KG1 (cell line): Measurements from ENCODE around the gene ARHGAP29.
"Not testable (repeated sequence)": the region's sequence is repeated elsewhere in the genome, so short reads cannot be mapped to it uniquely, and the experiment has no call there.

ENCODE experiments used
- DNase-seq: peaks from one replicate; lab custom pipeline; 2025; lab: John Stamatoyannopoulos, UW

The ARHGAP29 gene

DNA sequence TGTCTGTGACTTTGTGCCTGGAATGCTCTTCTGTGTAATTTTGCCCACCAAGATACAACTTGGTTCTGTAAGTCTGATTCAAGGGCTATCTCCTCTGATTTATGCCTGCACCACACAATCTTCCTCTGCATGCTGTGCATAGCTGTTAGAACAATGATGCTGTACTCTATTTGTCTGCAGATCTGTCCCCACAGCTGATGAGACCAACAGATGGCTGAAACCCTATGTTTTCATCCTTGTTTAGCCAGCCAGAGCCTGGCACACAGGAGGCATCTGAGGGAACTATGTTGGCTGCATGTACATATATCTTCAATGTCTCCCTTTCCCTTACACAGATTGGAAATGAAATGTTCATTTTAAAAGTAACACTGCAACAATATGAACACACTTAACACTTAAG is 58.5 kb downstream of the ARHGAP29 start:
- DNase-seq, result no peak

DNA sequence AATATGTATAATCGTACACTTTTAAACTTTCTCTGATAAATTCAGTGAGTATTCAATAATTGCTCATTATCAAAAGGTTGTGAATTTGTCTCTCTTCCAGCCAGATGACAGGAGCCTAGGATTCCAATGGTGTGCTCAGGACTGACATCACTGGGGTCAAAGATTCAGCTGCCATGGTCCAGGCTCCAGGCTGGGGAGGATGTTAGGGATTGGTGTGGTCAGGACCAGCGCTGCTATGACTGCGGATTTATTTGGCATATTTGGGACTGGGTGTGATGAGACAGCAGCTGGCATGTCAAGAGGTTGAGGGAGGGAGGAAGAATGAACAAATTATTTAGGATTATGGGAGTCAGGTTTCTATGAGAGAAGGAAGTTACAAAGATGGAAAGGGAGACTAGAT is 68.3 kb downstream of the ARHGAP29 start:
- DNase-seq, result no peak

DNA sequence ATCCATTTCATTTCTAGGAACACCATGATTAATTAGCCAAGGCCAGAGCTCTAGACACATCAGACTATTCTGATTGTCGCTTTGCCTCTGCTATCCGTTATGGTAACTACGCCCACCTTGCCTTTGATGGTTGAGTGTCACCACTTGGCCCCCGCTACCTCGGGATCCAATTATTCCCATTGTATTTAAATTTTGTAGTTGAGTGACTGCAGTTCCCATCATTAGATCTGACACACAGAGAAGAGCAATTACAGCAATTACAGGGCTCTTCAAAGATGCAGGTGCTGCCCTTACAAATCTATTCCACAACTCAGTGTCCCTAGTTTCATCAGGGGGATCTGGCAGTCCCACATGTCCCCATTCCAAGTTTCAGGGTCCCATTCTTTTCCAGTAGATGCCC is 71.5 kb downstream of the ARHGAP29 start:
- DNase-seq, result no peak

DNA sequence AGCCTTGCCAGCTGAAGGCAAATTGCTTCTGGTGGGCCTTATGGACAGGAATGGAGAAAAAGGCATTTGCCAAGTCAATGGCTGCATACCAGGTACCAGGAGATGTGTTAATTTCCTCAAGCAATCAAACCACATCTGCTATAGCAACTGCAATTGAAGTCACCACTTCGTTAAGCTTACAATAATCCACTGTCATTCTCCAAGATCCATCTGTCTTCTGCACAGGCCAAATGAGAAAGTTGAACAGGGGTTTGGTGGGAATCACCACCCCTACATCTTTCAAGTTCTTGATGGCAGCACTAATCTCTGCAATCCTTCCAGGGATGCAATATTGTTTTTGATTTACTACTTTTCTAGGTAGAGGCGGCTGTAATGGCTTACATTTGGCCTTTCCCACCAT is 72.5 kb downstream of the ARHGAP29 start:
- not testable (repeated sequence) for DNase-seq

DNA sequence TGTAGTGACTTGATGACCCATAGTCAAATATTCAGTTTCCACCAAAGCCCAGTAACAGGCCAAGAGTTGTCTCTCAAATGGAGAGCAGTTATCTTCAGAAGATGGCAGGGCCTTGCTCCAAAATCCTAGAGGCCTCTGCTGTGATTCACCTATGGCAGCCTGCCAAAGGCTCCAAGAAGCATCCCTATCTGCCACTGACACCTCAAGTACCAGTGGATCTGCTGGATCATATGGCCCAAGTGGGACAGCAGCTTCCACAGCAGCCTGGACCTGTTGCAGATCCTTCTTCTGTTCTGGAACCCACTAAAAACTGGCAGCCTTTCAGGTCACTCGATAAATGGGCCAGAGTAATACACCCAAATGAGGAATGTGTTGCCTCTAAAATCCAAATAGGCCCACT is 73.3 kb downstream of the ARHGAP29 start:
- DNase-seq, result not testable (repeated sequence)

DNA sequence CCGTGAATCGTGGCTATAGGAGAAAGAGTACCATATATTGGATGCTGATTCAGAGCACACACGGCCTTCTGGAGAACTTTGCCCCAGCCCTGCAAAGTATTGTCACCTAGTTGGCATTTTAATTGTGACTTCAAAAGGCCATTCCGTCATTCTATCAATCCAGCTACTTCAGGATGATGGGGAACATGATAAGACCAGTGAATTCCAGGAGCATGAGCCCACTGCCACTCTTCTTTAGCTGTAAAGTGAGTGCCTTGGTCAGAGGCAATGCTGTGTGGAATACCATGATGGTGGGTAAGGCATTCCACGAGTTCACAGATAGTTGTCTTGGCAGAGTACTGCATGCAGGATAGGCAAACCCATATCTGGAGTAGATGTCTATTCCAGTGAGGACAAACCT is 74.1 kb downstream of the ARHGAP29 start:
- DNase-seq, result not testable (repeated sequence)

DNA sequence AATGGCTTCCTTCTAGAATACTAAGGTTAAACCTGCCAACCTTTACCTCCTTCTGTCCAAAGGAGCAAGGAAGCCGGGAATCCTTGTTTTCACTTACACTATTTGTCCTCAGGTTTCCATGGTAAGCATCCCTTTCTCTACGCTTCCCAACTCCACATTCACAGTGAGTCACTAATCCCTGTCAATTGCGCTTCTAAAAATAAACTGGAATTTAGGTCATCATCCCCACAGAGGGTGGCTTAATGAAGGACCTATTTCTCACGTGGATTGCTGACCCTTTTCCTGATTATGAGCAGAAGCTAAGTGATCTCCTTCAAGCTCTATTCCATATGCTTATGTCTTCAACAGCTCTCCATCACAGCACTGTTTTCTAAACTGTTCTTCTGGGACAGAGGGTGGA is 76.6 kb downstream of the ARHGAP29 start:
- DNase-seq, result no peak

DNA sequence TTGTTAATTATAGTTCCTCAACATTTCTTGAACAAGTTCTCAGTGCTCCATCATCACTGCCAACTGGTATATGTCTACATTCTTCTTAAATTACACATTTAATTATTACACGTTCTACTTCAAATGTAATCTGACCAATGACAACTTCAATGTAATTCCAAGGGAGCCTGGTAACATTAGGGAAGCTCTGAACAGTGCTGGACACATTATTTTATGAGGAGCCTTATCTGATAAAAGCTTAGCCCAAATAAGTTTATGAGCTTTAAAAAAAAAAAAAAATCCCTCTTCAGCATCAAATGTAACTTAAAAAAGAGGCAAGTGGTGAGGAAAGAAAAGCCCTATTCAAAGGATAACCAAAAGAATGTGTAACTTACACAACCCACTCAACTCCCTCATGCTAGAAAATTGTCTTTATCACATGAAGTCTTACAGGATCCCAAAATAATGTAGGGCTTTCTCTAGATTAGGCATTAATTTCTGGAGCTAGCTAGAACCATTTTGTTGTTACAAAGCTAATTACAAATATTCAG is 81.2 kb downstream of the ARHGAP29 start:
- DNase-seq, result no peak

DNA sequence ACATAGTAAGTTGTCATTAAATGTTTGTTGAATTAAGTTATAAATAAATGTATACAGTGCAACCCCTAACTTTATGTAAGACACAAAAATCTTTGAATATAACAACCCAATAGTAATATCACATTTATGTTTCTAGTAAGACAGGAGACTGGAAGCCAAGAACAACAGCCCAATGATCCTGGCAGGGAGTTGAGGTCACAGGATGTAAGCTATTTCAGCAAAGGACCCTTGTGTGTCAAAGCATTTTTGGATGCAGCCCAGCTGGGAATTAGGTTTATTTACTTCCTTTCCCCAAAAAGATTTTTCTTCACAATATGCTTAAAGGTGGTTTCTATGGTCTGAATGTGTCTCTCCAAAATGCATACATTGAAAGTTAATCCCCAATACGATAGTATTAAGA is 82.4 kb downstream of the ARHGAP29 start:
- no peak for DNase-seq

DNA sequence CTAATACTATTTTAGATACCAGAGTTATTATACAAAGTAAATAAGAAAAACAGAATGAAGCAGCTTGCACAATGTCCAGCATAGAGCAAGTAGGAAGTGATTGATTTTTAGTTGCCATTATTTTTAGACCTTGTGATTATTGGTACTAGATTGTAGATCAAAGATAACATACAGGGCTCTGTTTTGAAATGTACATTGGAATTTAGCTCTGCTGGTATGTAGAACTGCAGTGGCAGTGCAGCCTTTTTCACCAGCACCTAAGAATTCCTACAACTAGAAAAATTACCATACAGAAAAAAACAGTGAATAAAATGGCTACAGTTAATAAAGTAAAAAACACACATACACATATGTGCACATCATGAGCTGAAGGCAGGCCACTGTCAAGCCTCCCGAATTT is 84.3 kb downstream of the ARHGAP29 start:
- no peak for DNase-seq

DNA sequence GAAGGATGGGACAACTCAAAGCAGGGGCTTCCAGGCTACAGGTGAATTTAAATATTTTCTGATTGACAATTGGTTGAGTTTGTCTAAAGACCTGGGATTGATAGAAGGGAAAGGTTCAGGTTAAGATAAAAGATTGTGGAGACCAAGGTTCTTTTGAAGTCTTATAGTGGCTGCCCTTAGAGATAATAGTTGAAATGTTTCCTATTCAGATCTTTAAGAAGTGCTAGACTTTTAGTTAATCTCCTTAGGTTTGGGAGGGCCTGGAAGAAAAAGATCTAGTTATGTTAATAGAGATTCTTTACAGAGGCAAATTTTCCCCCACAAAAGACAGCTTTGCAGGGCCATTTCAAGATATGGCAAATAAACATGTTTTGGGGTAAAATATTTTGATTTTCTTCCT is 88.2 kb downstream of the ARHGAP29 start:
- not testable (repeated sequence) for DNase-seq

DNA sequence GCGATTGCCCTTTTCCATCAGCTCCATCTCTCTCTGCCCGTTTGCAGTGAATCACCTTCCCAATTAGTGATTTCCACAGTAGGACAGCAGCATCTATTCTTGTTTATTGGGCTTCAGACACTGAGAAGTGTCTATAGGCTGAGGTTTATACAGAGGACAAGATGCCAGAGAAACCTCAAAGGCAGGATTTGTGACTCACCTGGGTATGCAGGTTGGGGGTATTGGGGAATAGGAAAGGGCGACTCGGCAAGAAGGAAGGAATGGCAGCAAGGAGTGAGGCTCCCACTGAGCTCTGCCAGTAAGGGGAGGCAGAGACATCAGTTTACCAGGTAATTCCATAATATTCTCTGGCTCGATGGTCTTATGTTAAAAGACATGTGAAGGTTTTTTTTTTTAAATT is 91.1 kb downstream of the ARHGAP29 start:
- DNase-seq, result no peak

DNA sequence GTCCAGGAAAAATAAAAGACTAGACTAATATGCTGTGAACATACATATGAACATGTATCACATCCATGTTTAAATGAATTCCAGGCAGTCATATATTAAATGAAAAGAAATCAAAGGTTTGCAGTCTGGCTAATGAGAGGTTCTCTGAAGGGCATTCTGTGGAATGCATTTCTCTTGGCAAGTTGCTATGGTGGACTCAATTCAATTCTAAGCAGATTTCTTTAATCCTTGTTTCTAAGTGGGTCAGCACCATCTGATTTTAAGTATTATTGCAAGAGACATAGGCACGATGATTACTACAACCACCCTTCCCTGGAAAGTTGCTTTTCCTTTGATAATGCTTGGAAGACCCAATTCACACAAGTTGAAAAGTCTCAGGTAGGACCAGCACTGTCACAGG is 92.5 kb downstream of the ARHGAP29 start:
- DNase-seq, result no peak

DNA sequence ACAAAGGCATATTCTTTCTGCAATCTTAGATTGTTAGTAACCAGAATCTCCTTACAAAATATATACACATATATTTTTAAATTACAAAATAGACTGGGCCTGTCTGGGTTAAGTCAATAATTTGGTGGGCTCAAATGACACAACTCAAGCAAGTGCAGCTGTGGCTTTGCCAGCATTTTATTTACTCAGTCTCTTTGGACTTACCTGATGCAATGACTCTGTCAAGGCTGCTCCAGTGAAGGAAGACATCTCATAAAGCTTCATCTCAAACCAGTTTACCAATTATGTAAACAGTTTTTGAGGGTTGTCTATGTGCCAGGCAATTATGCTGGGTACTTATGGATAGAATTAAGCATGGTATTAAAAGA is 93.6 kb downstream of the ARHGAP29 start:
- DNase-seq, result no peak

DNA sequence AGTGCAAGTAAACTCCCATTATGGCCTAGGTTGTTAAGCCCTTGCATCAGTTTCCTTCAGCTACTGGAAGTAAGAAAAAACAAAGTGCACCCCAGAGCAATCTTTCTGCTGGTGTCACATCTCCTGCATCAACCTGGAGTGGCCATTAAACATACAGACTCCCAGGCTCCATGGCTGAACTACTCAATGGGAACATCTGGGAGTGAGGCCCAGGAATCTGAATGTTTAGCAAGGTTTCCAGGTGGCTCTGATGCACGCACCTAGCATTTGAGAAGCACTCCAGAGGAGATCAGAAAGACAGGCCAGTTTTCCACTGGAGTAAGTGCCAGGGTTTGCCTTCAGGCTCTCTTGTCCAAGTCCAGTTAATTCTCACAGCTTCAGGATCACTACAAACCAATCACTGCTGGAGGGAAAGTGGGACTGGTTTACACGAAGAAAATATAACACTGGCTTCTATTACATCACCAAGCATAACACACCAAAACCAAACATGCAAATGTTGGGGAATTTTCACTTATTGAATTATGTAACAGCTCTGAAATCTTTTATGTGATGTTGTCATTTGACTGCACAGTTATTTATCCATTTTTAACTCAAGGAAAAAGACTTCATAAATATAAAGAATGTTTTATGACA is 94.1 kb downstream of the ARHGAP29 start:
- DNase-seq, result no peak

DNA sequence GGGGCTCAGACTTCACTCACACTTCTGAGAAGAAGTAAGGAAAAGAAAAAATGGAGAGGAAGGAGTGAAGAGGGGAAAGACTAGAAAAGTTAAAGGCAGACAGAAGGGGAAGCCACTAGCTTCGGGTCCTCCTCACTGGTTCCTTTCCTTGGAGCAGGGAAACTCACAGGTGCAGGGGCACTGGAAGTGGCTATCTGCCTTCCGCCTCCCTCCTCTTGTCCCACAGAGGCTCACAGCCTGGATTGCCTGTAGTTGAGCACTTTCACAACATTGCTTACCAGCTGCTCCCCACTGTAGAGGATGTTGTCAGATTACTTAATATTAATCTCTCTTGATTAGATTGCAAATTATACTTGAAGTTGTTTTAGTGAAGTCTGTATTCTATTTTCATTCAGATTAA is 94.8 kb downstream of the ARHGAP29 start:
- DNase-seq, result no peak

DNA sequence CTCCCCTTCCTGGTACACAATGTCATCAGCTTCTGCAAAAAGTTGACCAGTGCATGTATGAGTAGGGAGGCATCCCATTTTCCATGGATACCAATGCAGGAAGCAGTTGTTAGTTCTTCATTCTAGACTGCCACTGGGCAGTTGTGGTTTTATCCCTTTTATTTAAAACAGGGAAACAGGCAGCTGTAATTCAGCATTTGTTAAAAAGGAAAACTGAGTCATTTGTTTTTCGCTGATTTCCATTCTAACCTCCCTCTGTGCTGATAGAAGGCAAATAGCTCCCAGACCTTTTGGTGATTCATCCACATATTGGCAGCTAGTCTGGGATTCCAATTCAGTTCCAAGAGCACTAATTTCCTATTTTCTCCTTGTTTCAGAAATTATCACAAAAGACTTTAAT is 95.4 kb downstream of the ARHGAP29 start:
- no peak for DNase-seq

DNA sequence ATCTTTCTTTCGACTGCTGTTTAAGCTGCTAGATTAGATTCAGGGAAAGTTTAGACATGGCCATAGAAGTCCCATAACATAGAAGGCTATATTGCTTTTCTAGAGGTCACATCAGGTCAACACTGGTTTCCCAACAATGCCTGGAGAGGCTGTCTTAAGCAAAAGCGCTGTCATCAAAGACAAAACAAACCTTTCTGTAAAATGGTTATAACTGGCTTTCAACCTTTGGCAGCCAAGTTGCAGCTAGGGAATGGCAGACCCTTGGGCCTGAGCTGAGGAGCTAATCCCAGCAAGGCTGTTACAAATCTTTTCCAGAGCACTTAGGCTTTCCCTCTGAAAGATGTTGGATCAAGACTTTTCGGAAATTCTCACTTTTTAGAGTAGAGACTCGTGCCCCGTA is 105.3 kb downstream of the ARHGAP29 start:
- DNase-seq, result no peak

DNA sequence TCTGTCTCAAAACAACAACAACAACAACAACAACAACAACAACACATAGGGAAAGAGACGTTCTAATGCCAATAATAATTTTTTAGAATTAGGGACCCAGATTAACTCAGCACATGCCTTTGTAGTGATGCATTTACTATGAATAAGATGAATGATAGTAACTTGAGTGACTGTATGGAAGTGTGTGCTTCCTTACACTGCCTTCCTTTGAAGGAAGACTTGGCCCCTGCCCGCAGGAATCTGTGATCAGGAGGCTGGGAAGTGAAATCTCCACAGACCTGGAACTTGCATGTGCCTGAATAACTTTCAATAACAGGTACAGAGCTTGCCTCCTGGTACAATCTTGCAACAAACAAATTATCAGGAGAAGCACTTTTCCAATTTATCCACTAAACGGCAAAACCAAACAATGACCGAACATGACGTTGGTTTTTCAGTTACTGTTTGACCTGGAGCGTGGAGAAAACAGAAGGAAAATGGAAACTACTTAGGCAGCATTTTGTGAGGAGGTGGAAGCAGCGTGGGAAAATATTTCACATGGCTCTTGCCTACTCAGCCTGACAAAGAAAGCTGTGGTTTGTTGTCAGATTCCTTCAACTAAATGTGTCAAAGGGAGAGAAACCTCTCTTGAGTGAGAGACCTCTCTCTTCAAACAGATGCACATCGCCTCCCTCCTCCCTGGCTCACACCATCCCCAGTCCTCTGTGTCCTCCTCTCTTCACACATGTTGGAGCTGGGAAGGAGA is 106.4 kb downstream of the ARHGAP29 start:
- DNase-seq, result no peak

DNA sequence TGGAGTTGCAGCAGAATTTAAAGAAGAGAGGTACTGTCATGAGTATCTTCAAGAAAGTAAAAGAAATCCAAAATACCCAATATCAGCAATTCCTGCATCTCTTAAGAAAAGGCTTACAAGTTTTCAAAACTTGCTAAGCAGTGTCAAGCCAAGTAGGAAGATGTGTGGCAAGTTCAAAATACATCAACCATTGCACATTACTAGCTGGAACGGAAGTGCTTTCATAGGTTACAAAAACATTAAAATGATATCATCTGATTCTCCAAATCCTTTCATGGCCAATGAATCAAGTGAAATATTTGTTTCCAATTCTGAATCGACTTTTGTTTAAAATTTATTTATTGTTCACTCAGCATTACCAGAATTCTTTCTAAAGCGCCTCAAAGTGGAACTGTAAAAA is 110.7 kb downstream of the ARHGAP29 start:
- no peak for DNase-seq

DNA sequence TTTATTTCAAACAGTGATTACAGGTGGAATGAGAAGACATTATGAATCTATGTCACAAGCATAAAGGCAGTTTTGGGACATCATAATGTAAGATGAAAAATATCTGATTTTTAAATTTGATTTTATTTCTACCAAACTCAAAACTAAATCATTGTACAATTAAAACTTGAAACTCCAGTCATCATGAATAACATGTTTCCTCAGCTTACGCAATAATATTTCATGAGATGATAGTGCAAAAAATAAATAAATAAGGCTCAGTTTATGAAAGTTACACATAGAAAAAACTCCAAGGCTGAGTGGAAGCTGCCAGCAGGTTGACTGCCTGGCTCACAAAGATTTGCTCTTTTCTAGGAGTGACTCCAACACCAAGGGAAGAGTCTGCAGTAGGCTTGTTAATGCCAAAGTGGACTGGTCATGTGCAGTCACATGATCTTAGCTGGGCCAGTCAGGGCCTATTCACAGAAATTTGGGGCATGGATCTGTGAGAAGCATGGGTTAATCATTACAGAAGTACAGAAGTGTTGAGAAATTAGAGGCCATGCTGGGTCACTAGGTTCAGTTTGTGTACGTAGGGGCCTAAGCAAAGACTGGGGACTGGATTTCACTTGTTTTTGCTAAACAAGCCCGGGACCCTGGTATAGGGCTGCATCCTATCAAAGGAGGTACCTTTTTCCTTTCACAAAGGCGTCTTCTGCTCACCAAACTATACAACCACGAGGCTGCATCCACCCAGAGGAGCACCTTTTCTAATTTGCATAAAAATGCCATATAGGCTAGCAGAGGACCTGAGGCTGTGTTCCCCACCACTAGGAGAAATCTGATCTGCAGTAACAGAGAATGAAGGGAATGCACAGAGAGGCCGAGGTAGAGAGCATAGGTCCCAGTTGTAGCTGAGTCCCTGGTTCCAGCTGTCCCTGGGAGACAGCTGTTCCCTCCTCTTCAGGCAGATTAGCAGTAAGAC is 111.6 kb downstream of the ARHGAP29 start:
- DNase-seq, result no peak

DNA sequence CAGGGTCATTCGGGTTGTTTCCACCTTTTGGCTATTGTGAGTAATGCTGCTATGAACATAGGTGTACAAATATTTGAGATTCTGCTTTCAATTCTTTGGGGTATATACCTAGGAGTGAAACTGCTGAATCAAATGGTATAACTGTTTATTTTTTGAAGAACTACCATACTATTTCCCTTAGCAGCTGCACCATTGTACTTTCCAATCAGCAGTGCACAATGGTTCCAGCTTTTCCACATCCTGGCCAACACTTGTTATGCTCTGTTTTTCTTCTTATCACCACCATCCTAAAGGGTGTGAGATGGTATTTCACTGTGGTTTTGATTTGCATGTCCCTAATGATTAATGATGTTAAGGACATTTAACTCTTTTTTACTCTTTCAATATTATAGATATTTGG is 112.8 kb downstream of the ARHGAP29 start:
- no peak for DNase-seq
